ENCODE data around the gene ACYP2.
"Not testable (repeated sequence)": the region's sequence is repeated elsewhere in the genome, so short reads cannot be mapped to it uniquely, and the experiment has no call there.

Gene ACYP2

GRCh38 chr2:54227798-54228197 lies 112.4 kb downstream of the ACYP2 start:
- FAIRE-seq = no peak

- FAIRE-seq = no peak
These were observed 113.5 kb downstream of the ACYP2 start for GRCh38 chr2:54228945-54229344.

- FAIRE-seq = no peak
These were observed 118.6 kb downstream of the ACYP2 start for GRCh38 chr2:54233832-54234649.

- no peak for FAIRE-seq
These were observed 122.0 kb downstream of the ACYP2 start for GRCh38 chr2:54237428-54237827.

GRCh38 chr2:54239427-54239826 lies 124.0 kb downstream of the ACYP2 start:
- no peak for FAIRE-seq

GRCh38 chr2:54240515-54241469 lies 125.4 kb downstream of the ACYP2 start:
- FAIRE-seq = no peak

GRCh38 chr2:54247115-54247514 lies 131.7 kb downstream of the ACYP2 start:
- no peak for FAIRE-seq

GRCh38 chr2:54249629-54250028 lies 134.2 kb downstream of the ACYP2 start:
- no peak for FAIRE-seq

GRCh38 chr2:54254180-54254579 lies 138.8 kb downstream of the ACYP2 start:
- FAIRE-seq = no peak

- no peak for FAIRE-seq
These were observed 140.0 kb downstream of the ACYP2 start for GRCh38 chr2:54255230-54256090.

GRCh38 chr2:54256091-54256694 lies 140.8 kb downstream of the ACYP2 start, which contains the start of gene TSPYL6:
TSPYL6 (minus strand) TSS chr2:54256229; CDS start chr2:54256151, 78 bp downstream.
- no peak for FAIRE-seq

- no peak for FAIRE-seq
These were observed 142.8 kb downstream of the ACYP2 start for GRCh38 chr2:54258166-54258565.

GRCh38 chr2:54259413-54260240 lies 144.2 kb downstream of the ACYP2 start:
- FAIRE-seq = no peak

GRCh38 chr2:54260241-54260595 lies 144.8 kb downstream of the ACYP2 start:
- FAIRE-seq = no peak

GRCh38 chr2:54261537-54261936 lies 146.1 kb downstream of the ACYP2 start:
- no peak for FAIRE-seq

- no peak for FAIRE-seq
These were observed 146.8 kb downstream of the ACYP2 start for GRCh38 chr2:54262015-54262765.

GRCh38 chr2:54265081-54265480 lies 149.7 kb downstream of the ACYP2 start:
- not testable (repeated sequence) for FAIRE-seq

GRCh38 chr2:54267577-54267976 lies 152.2 kb downstream of the ACYP2 start:
- FAIRE-seq = no peak

GRCh38 chr2:54271189-54271588 lies 155.8 kb downstream of the ACYP2 start:
- FAIRE-seq = no peak

GRCh38 chr2:54271843-54272627 lies 156.6 kb downstream of the ACYP2 start:
- FAIRE-seq = no peak
